Endothelial cell of umbilical vein (primary cell): ENCODE data around the gene CARMIL1.

Experiments used
- CTCF ChIP-seq, 2 donors: IDR thresholded peaks; 1 replicate in 1 of 2; 2 replicates in 1 of 2; pipeline ENCODE4 v1.5.1; 2011; ENCODE audit warnings: low read length in 2 of 2, mild to moderate bottlenecking in 2 of 2, moderate library complexity in 2 of 2, control low read depth in 1 of 2, inconsistent platforms in 1 of 2, low read depth in 1 of 2; ENCODE audit not compliant: insufficient read depth in 1 of 2; ENCODE audit errors: extremely low read depth in 1 of 2
- MYC ChIP-seq: IDR thresholded peaks from one replicate; pipeline ENCODE4 v1.6.1; 2011; ENCODE audit warnings: mild to moderate bottlenecking, low read depth, low read length

- TF ChIP-seq CTCF (IDR thresholded peaks at IDR 0.05; ENCODE audit: extremely low read depth in 1 of 2, insufficient read depth in 1 of 2, low read depth in 1 of 2, low read length in 2 of 2) = no peak
- no peak for TF ChIP-seq MYC
Measured at GRCh38 chr6:25642667-25643328, 363.6 kb downstream of the CARMIL1 start.
